C4-2B (cell line): Measurements from ENCODE around the gene EOGT.

Source experiments
- ZFX ChIP-seq: fragments of 450-650 bp; IDR thresholded peaks from 2 replicates; pipeline ENCODE4 v1.6.1; 2017
- TF ChIP-seq, protein P1 (sequence below): fragments of 450-650 bp; conservative IDR thresholded peaks from 2 replicates; pipeline ENCODE4 v1.5.1; 2017; ENCODE audit warnings: mild to moderate bottlenecking

DNA sequence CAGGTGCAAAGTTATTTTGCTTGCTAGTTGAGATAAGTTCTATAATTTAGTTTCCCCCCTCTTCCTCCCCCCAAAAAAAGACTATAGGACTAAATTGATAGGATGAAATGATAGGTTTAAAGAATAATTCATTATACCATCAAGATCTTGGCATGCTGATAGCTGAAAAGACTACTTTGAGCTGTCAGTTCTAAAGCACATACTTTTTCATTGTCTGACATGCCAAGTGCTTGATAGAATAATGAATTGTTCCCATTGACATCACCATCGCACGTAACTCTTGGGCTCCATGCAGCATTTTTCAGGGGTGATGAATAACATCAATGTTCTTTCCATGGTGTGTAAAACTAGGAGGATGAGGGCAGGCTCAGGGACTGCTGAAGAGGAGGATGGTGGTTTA lies 48.8 kb downstream of the EOGT start:
- TF ChIP-seq, protein P1, sequence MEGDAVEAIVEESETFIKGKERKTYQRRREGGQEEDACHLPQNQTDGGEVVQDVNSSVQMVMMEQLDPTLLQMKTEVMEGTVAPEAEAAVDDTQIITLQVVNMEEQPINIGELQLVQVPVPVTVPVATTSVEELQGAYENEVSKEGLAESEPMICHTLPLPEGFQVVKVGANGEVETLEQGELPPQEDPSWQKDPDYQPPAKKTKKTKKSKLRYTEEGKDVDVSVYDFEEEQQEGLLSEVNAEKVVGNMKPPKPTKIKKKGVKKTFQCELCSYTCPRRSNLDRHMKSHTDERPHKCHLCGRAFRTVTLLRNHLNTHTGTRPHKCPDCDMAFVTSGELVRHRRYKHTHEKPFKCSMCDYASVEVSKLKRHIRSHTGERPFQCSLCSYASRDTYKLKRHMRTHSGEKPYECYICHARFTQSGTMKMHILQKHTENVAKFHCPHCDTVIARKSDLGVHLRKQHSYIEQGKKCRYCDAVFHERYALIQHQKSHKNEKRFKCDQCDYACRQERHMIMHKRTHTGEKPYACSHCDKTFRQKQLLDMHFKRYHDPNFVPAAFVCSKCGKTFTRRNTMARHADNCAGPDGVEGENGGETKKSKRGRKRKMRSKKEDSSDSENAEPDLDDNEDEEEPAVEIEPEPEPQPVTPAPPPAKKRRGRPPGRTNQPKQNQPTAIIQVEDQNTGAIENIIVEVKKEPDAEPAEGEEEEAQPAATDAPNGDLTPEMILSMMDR, result no peak
- no peak for TF ChIP-seq ZFX
